AG08396 (cell line): ENCODE data around the gene HTRA3.

Experiments
- DNase-seq: peaks from one replicate; pipeline ENCODE4 v3.0.0; 2012; ENCODE audit warnings: low spot score, mixed read lengths

The HTRA3 gene

DNA sequence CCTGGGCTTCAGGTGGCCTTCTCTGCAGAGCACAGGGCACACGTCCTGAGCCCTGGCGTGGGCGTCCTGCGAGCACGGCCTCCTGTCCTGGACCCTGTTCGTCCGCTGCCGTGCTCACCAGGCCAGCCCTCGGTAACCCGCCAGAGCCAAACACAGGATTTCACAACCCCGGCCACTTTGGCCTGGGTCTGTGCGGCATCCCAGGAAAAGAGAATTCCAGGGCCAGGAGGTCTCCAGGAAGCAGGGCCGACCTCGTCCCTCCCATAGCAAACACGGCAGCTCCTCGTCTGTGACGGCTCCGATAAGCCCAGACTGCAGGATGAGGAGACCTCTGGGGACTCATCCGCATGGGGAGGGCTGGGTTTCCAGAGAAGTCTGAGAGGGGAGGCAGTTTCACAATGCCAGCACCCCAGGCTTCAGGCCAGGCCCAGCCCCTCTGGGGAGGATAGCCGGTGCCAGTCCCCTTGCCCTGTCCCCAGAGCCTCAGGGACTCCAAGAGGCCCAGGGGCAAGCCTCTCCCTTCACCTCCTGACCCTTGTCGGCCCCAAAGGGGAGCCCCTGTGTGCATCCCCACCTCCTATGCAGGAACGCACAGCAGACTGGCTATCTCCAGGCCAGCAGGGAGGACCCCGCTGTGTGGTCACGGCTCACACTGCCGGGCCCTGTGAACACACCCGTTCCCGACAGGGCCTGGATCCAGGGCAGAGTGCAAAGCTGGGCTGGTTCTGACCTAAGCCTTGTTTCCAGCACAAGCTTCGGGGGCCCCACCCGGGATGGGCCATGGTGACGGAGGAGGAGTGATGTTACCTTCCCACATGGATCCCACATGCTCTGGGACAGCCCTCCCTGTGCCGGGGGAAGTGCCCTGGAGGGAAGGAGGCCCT, 22.3 kb upstream of the HTRA3 start:
- no peak for DNase-seq

DNA sequence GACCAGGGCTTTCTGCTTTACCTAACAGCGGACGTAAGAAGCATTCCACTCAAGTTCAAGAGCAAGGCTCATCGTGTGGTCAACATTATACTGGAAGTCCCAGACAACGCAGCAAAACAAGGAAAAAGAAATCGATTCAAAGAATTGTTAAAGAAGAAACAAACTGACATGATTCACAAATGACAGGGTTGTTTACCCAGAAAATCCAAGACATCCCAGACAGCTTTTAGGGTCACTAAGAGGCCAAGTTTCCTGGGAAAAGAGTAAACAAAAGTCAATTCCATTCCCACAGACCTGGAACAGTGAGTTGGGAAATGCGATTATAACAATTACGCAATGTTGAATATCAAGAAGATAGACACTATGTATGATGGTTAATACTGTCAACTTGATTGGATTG, 21.5 kb upstream of the HTRA3 start:
- DNase-seq = no peak

- no peak for DNase-seq
Observed at GRCh38 chr4:8250227-8250626, 19.3 kb upstream of the HTRA3 start.

GRCh38 chr4:8250637-8251036, 18.9 kb upstream of the HTRA3 start:
- DNase-seq = no peak

GRCh38 chr4:8251110-8251883, 18.3 kb upstream of the HTRA3 start:
- DNase-seq = no peak

DNA sequence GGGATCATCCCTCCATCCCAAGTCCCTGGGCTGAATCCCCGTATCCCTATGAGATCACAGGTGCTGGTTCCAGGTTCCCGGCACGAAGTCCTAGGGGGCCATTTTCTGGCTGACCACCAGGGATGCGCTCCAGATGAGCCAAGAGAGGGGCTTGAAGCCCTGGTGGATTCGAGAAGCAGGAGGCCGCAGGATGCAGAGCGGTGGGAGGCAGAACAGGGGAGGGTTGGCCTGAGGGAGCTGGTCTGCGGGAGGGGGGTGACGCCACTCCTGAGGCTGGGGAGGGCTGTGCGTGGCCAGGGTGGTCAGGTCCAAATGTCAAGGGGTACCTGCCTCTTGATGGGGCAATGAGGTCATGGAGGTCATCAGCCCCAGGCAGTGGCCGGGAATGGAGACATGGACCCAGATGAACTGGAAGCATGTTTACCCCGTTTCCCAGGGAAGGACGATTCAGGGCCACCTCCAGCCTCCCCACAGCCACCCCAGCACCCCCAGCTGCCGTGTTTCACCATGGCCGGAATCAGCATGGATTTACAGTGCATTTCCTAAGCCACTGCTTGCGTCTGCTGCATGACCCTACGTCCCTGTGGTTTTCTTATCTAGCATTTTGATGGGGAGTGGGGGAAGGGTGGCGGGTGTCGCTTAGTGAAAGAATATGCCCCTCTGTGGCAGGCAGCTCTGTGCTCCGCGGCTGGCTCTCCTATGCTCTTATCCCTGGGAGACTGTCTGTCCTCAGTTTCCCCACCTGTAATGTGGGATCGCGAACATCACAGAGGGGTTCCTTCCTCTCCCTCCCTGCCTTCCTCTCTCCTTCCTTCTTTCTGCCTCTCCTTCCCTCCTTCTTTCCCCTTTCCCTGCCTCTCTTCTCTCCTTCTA, 17.0 kb upstream of the HTRA3 start:
- no peak for DNase-seq

GRCh38 chr4:8254076-8254475, 15.5 kb upstream of the HTRA3 start:
- DNase-seq = no peak

DNA sequence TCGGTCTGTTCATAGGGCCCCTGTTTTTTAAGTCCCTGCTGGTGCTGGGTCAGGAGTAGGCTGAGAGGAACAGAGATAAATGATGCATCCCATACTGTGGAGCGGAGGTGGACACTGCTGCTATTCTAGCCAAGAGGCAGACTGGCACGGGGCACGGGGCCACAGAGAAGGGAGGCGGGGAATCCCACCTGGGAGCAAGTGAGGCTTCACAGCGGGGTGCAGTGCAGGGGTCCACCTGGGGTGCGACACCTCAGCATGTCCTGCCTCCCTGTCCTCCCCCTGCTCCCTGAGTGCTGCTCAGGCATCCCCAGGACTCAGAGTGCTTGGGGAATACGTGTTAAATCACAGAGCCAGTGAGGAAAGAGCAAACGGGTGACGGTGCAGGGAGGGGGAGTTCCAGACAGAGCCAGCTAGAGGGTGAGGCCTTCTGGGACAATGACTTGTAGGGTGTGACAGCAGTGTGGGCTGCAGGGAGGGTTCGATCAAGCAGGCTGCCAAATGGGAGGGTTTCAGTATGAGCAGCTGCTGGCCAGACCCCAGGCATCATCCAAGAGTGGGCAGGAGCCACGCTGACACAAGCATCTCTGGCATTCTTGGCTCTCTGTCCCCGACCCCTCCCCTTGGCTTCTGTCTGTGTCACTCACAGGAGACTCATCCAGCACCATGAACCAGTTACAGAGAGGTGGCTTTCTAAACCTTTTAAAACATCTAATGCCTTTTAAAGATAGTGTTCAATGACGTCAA, 13.7 kb upstream of the HTRA3 start:
- peak; percentile 38 for DNase-seq

DNA sequence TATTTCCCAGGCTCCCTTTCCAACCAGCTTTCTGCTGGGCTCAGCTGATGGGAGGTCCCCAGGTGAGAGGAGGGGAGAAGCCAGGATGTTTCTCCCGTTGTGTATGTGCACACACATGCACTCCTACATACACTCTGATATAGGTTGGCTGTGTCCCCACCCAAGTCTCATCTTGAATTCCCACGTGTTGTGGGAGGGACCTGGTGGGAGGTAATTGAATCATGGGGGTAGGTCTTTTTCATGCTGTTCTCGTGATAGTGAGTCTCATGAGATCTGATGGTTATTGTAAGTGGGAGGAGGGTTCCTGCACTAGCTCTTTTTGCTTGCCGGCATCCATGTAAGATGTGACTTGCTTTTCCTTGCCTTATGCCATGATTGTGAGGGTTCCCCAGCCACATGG, 11.7 kb upstream of the HTRA3 start:
- no peak for DNase-seq

GRCh38 chr4:8258552-8259212, 10.9 kb upstream of the HTRA3 start:
- DNase-seq = no peak

GRCh38 chr4:8259743-8260430, 9.7 kb upstream of the HTRA3 start:
- no peak for DNase-seq

DNA sequence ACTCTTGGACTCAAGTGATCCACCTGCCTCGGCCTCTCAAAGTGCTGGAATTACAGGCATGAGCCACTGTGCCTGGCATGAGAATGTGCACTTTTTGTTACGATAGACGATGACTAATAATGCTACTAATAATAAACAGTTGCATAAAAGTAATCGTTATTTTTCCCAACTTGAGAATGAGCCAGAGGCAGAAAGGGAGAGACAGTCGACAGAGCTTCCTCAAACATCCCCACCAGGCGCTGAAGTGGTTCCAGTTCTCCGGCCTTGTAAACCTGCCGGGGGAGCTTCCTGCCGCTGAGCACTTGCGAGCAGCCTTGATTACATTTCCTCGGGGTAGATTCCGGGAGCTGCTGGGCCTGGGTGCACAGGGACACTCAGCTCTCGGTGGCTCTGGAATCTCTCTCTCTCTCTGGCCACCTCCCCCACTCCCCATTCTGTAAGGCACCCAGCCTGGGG, 8.9 kb upstream of the HTRA3 start:
- peak; percentile 81 for DNase-seq

DNA sequence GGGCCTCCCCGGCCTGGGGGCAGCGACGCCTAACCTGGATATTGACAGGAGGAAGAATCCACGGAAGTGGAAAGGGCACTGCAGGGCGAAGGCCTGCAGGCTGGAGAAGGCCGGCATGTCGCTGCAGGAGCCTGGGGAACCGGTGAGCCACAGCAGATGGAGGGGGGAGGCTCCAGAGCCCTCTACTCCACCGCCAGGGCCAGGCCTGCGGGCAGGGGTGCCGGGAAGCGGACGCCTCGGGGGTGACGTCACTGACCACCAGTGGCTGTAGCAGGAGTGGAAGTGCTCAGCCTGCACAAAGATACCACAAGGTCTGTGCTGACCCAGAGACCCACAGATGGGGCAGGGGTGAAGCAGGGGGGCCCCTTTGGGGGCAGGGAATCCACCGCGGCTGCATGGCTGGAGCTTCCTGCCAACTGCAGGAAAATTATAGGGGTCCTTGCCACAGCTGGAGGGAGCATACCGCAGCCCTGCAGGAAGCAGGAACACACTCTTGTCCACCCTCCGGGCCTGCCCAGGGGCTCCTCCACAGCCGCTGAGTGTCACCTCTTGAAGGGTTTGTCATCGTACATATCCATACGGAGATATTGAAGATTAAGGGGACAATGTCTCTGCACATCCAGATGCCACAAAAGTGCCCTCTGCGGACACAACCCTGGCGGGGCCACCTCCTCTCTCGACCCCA, 7.6 kb upstream of the HTRA3 start:
- DNase-seq = no peak

GRCh38 chr4:8262637-8263322, 6.8 kb upstream of the HTRA3 start:
- no peak for DNase-seq

DNA sequence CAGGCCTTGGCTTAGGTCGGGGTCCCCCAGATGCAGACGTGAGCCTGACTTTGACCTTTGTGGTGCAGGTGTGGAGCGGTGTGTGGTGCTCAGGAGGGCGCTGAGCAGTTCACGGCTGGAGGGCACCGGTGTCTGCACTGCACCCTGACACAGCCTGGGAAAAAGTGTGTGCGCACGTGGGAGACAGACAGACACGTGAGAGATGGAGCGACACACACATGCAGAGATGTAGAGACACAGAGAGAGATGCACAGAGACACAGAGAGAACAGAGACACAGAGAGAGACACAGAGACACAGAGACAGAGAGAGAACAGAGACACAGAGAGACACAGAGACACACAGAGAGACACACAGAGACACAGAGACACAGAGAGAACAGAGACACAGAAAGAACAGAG, 6.2 kb upstream of the HTRA3 start:
- DNase-seq = no peak

DNA sequence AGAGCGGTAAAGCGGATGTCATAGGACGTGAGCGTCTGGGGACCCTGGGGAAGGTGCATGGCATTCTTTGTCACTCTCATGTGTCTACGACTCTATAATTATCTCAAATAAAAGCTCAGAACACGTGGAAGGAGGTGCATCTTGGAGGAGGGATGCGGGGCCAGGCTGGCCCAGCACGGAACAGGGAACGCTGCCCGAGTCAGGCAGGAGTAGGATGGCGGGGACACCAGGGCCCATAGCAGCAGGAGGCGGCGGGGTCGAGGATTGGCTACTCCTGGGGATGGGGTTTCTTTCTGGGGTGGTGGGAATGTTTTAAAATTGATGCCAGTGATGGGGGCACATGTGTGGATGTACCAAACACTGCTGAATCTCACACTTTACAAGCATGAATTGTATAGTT, 5.4 kb upstream of the HTRA3 start:
- no peak for DNase-seq

GRCh38 chr4:8265171-8265929, 4.2 kb upstream of the HTRA3 start:
- no peak for DNase-seq

DNA sequence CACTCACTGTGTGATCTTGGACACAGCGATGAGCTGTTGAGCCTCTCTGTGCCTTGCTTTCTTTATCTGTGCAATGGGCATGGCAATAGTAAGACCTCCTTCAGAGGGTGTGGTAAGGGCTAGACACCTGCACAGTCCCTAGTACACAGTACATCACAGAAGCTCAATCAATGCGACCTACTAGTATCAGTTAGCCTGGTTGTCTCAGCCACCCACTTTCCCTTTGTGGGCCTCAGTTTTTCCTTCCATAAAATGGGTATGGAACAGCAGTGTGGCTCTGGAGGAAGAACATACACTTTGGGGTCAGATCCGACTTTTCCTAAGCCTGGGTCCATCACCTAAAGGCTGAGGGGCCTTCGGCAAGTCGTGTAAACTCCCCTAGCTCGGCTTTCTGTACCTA, 3.5 kb upstream of the HTRA3 start:
- no peak for DNase-seq
